Smooth muscle cell (in vitro differentiated cells): Measurements from ENCODE around the gene SLC16A10. TPM values are rescaled to one million over a fixed set of nuclear protein-coding genes. Genes with fewer than 3 reads are reported as not detected.
A peak's percentile ranks its signal among the peaks of the same experiment; 100 is the strongest.

Source experiments
- DNase-seq: peaks from one replicate; lab custom pipeline; 2025; ENCODE audit not compliant: unreplicated experiment; lab: John Stamatoyannopoulos, UW
- H2AFZ ChIP-seq: fragments of 200-600 bp; sonication (generic); 2 replicates; pipeline ENCODE4 v1.6.0; 2016; ENCODE audit warnings: antibody characterized with exemption, low read depth, mild to moderate bottlenecking
- H3F3A ChIP-seq: fragments of 200-600 bp; sonication (generic); 2 replicates; pipeline ENCODE4 v1.6.0; 2017; ENCODE audit warnings: antibody characterized with exemption, low read depth
- H3K27ac ChIP-seq: fragments of 200-600 bp; sonication (generic); 2 replicates; pipeline ENCODE4 v1.5.1; 2016; ENCODE audit warnings: low read depth, mild to moderate bottlenecking
- H3K27me3 ChIP-seq: fragments of 200-600 bp; sonication (generic); 2 replicates; pipeline ENCODE4 v1.6.1; 2016; ENCODE audit warnings: low read depth, mild to moderate bottlenecking
- H3K36me3 ChIP-seq: fragments of 200-600 bp; sonication (generic); 2 replicates; pipeline ENCODE4 v1.5.1; 2016; ENCODE audit warnings: low read depth
- H3K4me1 ChIP-seq: fragments of 200-600 bp; sonication (generic); 2 replicates; pipeline ENCODE4 v1.5.1; 2016; ENCODE audit warnings: low read depth
- H3K4me2 ChIP-seq: fragments of 200-600 bp; sonication (generic); 2 replicates; pipeline ENCODE4 v1.6.0; 2016; ENCODE audit warnings: mild to moderate bottlenecking
- H3K4me3 ChIP-seq: fragments of 200-600 bp; sonication (generic); 2 replicates; pipeline ENCODE4 v1.5.1; 2016; ENCODE audit warnings: mild to moderate bottlenecking
- H3K79me2 ChIP-seq: fragments of 200-600 bp; sonication (generic); 2 replicates; pipeline ENCODE4 v1.6.0; 2016; ENCODE audit warnings: low read depth, mild to moderate bottlenecking
- H3K9ac ChIP-seq: fragments of 200-600 bp; sonication (generic); 2 replicates; pipeline ENCODE4 v1.6.0; 2016; ENCODE audit warnings: low read depth
- H3K9me3 ChIP-seq: fragments of 200-600 bp; sonication (generic); replicated peaks from 2 replicates; pipeline ENCODE4 v1.5.1; 2016; ENCODE audit warnings: low read depth
- H4K20me1 ChIP-seq: fragments of 200-600 bp; sonication (generic); 2 replicates; pipeline ENCODE4 v1.6.0; 2016; ENCODE audit warnings: low read depth
- CTCF ChIP-seq: fragments of 200-600 bp; sonication (generic); IDR thresholded peaks from 2 replicates; pipeline ENCODE4 v1.5.1; 2017; ENCODE audit warnings: borderline replicate concordance, mild to moderate bottlenecking, antibody characterized with exemption; ENCODE audit not compliant: insufficient read depth, poor library complexity, severe bottlenecking
- WGBS: methylation state at CpG from one replicate; pipeline ENCODE4 v1.1.7; 2016; ENCODE audit warnings: low lambda C conversion rate; 5-methylcytosine and 5-hydroxymethylcytosine counted together
- polyA plus RNA-seq: library from polyadenylated mRNA; unstranded; fragments of >200 nt; fragmentation: Nextera tagmentation; extraction: Ambion mirVana; gene quantifications from 2 replicates; pipeline ENCODE4 v1.2.1, GENCODE V29; 2016
- total RNA-seq: library from RNA; depleted of rRNA; stranded (reverse); fragments of >200 nt; gene quantifications from 2 replicates; pipeline ENCODE4 v1.2.3, GENCODE V29; 2014

SLC16A10 gene
- total RNA-seq (0.54 and 1.4 TPM in 2 replicates), polyA plus RNA-seq (0.87 TPM in 1 of 2 replicates, not detected in the other)

GRCh38 chr6:111087106-111087835, at the start of gene SLC16A10:
SLC16A10 (plus strand) TSS chr6:111087503; CDS start chr6:111087753, 250 bp downstream.
- H3K27me3 ChIP-seq = peaks cover 66% of the 10 kb centered on the region
- WGBS = under 1% methylated on average over 70 of the region's 86 CpGs
- H3K9ac ChIP-seq = no peak within 1 kb of the TSS

GRCh38 chr6:111038534-111039252, 48.6 kb upstream of the SLC16A10 start:
- no peak overlapping the region for H3K4me2 ChIP-seq
- no peaks in the 10 kb centered on the region for H3K36me3 ChIP-seq
- no peaks in the 10 kb centered on the region for H3K9me3 ChIP-seq
- DNase-seq = no peak
- no peaks in the 10 kb centered on the region for H3F3A ChIP-seq
- 91% methylated on average over 6 of the region's 6 CpGs for WGBS
- H3K27me3 ChIP-seq = no peaks in the 10 kb centered on the region
- H3K79me2 ChIP-seq = no peaks in the 10 kb centered on the region
- no peak overlapping the region for H3K9ac ChIP-seq
- H3K4me3 ChIP-seq = no peak overlapping the region
- H2AFZ ChIP-seq = no peak overlapping the region
- TF ChIP-seq CTCF = no peak
- H3K27ac ChIP-seq = no peak overlapping the region
- no peaks in the 10 kb centered on the region for H3K4me1 ChIP-seq
- H4K20me1 ChIP-seq = no peaks in the 10 kb centered on the region

More at GRCh38 chr6:111087106-111087835, at the start of gene SLC16A10:
- H3K4me2 ChIP-seq = peak within 1 kb of the TSS; percentile 87
- no peaks in the 10 kb centered on the region for H4K20me1 ChIP-seq
- no peaks in the 10 kb centered on the region for H3F3A ChIP-seq
- H3K36me3 ChIP-seq = no peaks in the 10 kb centered on the region
- H3K4me3 ChIP-seq = peak within 1 kb of the TSS; percentile 59
- H3K9me3 ChIP-seq = no peaks in the 10 kb centered on the region
- TF ChIP-seq CTCF = no peak
- H3K27ac ChIP-seq = no peak within 1 kb of the TSS
- H2AFZ ChIP-seq = peak within 1 kb of the TSS; percentile 85
- H3K79me2 ChIP-seq = no peaks in the 10 kb centered on the region
- H3K4me1 ChIP-seq = peaks cover 2% of the 10 kb centered on the region
- DNase-seq = peak; percentile 10

- H3K9me3 ChIP-seq = no peaks in the 10 kb centered on the region
- H3K4me2 ChIP-seq = no peak overlapping the region
- no peaks in the 10 kb centered on the region for H3K36me3 ChIP-seq
- no peak overlapping the region for H3K27ac ChIP-seq
- H3K4me3 ChIP-seq = no peak overlapping the region
- WGBS = 89% methylated on average over 4 of the region's 4 CpGs
- no peaks in the 10 kb centered on the region for H4K20me1 ChIP-seq
- no peak overlapping the region for H2AFZ ChIP-seq
- no peaks in the 10 kb centered on the region for H3K27me3 ChIP-seq
- no peak for DNase-seq
- no peaks in the 10 kb centered on the region for H3F3A ChIP-seq
- H3K9ac ChIP-seq = no peak overlapping the region
- no peaks in the 10 kb centered on the region for H3K79me2 ChIP-seq
- H3K4me1 ChIP-seq = no peaks in the 10 kb centered on the region
- no peak for TF ChIP-seq CTCF
Measured at GRCh38 chr6:111041917-111042316, 45.4 kb upstream of the SLC16A10 start.
